ENCODE data around the gene OR8H2.
"Not testable (repeated sequence)": the region's sequence is repeated elsewhere in the genome, so short reads cannot be mapped to it uniquely, and the experiment has no call there.

The OR8H2 gene

GRCh38 chr11:56140151-56140661 is 36.7 kb downstream of the OR8H2 start, which contains the start of gene OR8J3:
TSS of gene OR8J3 (minus strand) at chr11:56140201. CDS start at chr11:56137718, 2,483 bp downstream.
- no peak within 1 kb of the TSS for H3K4me3 ChIP-seq (replicated peaks in 1 of 2; ENCODE audit: low read depth in 2 of 2, low read length in 2 of 2)
- DNase-seq (ENCODE audit: low read depth in 2 of 2), result no peak
- TF ChIP-seq, protein P1, sequence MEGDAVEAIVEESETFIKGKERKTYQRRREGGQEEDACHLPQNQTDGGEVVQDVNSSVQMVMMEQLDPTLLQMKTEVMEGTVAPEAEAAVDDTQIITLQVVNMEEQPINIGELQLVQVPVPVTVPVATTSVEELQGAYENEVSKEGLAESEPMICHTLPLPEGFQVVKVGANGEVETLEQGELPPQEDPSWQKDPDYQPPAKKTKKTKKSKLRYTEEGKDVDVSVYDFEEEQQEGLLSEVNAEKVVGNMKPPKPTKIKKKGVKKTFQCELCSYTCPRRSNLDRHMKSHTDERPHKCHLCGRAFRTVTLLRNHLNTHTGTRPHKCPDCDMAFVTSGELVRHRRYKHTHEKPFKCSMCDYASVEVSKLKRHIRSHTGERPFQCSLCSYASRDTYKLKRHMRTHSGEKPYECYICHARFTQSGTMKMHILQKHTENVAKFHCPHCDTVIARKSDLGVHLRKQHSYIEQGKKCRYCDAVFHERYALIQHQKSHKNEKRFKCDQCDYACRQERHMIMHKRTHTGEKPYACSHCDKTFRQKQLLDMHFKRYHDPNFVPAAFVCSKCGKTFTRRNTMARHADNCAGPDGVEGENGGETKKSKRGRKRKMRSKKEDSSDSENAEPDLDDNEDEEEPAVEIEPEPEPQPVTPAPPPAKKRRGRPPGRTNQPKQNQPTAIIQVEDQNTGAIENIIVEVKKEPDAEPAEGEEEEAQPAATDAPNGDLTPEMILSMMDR (IDR thresholded peaks at IDR 0.05; ENCODE audit: low read depth, low read length), result no peak

- DNase-seq (ENCODE audit: low read depth in 2 of 2); H3K4me3 ChIP-seq (replicated peaks in 1 of 2; ENCODE audit: low read depth in 2 of 2, low read length in 2 of 2): not testable (repeated sequence)
These were observed 40.2 kb downstream of the OR8H2 start for GRCh38 chr11:56143681-56144080.

DNA sequence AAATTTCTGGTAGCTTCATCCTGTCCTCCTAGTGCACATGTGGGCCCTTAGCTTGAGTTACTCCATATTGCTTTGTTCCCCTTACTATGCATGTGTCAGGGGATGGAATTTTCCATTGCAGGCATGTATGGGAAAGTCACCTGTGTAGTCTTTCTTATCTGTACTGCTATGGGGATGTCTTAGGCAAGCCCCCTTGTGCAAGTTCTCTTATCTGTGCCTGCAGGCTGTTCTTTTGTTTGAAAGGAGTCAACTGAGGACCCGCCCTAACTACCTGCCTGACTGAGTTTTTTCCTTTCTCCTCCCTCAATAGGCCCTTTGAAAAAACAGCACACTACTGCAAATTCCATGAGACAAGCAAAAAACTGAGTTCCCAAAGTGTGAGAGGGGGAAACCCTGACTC is 47.9 kb downstream of the OR8H2 start:
- H3K4me3 ChIP-seq (replicated peaks in 1 of 2; ENCODE audit: low read depth in 2 of 2, low read length in 2 of 2), result no peak overlapping the region
- DNase-seq (ENCODE audit: low read depth in 2 of 2), result no peak
- TF ChIP-seq, protein P1 (IDR thresholded peaks at IDR 0.05; ENCODE audit: low read depth, low read length), result no peak

DNA sequence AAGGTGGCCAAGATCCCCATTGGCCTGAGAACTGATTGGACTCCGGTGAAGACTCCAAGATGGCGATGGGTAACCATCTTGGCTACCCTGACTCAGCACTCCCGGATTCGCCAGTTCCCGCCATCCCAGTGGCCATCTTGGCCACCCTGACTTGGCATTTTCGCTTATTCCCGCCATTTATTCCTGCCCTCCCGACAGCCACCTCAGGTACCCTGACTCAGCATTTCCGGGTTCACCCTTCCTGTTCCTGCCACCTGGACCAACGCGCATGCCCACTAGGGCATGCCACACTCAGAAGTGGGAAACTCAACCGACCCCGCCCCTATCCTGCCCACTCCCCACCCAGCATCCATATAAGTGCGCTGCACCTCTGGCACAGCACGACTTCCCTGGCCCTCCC is 48.8 kb downstream of the OR8H2 start:
- no peak for DNase-seq (ENCODE audit: low read depth in 2 of 2)
- TF ChIP-seq, protein P1 (IDR thresholded peaks at IDR 0.05; ENCODE audit: low read depth, low read length), result no peak
- H3K4me3 ChIP-seq (replicated peaks in 1 of 2; ENCODE audit: low read depth in 2 of 2, low read length in 2 of 2), result no peak overlapping the region

Data from cardiac fibroblast (primary cell).